Myocyte (in vitro differentiated cells): Measurements from ENCODE around the gene DESI1. TPM values are rescaled to one million over a fixed set of nuclear protein-coding genes. Genes with fewer than 3 reads are reported as not detected.
"Not testable (repeated sequence)": the region's sequence is repeated elsewhere in the genome, so short reads cannot be mapped to it uniquely, and the experiment has no call there.

Experiments
- DNase-seq: peaks from one replicate; pipeline ENCODE4 v3.0.0-alpha.2; 2012; ENCODE audit warnings: low read depth
- total RNA-seq: library from RNA; depleted of rRNA; stranded (reverse); fragments of >200 nt; gene quantifications from 2 replicates; pipeline ENCODE4 v1.2.3, GENCODE V29; 2014

Gene DESI1
- total RNA-seq, 1 donor from 2014 or later: 22.4 TPM

DNA sequence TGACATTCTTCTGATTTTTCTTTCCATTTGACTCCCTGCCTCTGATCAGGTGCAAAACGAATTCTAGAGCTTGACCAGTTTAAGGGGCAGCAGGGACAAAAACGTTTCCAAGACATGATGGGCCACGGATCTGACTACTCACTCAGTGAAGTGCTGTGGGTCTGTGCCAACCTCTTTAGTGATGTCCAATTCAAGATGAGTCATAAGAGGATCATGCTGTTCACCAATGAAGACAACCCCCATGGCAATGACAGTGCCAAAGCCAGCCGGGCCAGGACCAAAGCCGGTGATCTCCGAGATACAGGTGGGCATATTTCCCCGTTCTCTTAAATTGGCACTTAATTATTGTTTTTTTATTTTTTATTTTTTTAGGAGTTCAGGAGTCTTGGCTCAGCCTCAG is 15.6 kb upstream of the DESI1 start:
- peak; percentile 61 for DNase-seq

DNA sequence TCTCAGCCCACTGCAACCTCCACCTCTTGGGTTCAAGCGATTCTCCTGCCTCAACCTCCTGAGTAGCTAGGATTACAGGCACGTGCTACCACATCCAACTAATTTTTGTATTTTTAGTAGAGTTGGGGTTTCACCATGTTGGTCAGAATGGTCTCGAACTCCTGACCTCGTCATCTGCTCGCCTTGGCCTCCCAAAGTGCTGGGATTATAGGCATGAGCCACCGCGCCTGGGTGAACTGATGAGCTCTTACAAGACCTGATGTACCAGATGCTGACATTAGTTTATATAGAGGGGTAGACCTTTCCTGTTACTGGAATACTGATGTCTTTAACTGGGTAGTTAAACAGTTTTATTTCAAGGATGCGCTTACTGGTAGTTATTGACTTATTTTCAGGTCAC is 13.8 kb upstream of the DESI1 start:
- not testable (repeated sequence) for DNase-seq

DNA sequence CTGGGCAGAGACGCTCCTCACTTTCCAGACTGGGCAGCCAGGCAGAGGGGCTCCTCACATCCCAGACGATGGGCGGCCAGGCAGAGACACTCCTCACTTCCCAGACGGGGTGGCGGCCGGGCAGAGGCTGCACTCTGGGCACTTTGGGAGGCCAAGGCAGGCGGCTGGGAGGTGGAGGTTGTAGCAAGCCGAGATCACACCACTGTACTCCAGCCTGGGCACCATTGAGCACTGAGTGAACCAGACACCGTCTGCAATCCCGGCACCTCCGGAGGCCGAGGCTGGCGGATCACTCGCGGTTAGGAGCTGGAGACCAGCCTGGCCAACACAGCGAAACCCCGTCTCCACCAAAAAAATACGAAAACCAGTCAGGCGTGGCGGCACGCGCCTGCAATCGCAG is 10.8 kb upstream of the DESI1 start:
- DNase-seq: not testable (repeated sequence)

DNA sequence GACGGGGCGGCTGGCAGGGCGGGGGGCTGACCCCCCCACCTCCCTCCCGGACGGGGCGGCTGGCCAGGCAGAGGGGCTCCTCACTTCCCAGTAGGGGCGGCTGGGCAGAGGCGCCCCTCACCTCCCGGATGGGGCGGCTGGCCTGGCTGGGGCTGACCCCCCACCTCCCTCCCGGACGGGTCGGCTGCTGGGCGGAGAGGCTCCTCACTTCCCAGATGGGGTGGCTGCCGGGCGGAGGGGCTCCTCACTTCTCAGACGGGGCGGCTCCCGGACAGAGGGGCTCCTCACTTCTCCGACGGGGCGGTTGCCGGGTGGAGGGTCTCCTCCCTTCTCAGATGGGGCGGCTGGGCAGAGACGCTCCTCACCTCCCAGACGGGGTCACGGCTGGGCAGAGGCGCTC is 10.3 kb upstream of the DESI1 start:
- DNase-seq: not testable (repeated sequence)

DNA sequence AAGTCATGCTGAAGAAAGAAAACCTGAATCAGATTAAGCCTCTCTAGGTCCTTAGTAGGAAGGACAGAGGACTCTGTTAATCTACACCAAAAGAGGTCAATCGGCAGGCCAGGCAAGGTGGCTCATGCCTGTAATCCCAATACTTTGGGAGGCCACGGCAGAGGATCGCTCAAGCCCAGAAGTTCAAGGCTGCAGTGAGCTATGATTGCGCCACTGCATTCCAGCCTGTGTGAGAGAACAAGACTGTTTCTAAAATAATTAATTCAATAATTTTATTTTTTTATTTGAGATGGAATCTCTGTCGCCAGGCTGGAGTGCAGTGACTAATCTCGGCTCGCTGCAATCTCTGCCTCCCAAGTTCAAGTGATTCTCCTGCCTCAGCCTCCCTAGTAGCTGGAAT is 4.7 kb upstream of the DESI1 start:
- DNase-seq: no peak

DNA sequence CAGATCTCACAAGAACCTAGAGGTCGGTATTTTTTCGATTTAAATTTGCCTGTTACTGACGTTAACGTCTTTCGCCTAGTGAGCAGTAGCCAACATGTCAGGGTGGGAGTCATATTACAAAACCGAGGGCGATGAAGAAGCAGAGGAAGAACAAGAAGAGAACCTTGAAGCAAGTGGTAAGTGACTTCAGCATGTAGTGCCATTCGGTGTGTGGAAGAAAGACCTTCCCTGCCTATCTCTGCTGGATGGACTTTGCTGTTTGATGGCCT is 1.0 kb upstream of the DESI1 start:
- no peak for DNase-seq

DNA sequence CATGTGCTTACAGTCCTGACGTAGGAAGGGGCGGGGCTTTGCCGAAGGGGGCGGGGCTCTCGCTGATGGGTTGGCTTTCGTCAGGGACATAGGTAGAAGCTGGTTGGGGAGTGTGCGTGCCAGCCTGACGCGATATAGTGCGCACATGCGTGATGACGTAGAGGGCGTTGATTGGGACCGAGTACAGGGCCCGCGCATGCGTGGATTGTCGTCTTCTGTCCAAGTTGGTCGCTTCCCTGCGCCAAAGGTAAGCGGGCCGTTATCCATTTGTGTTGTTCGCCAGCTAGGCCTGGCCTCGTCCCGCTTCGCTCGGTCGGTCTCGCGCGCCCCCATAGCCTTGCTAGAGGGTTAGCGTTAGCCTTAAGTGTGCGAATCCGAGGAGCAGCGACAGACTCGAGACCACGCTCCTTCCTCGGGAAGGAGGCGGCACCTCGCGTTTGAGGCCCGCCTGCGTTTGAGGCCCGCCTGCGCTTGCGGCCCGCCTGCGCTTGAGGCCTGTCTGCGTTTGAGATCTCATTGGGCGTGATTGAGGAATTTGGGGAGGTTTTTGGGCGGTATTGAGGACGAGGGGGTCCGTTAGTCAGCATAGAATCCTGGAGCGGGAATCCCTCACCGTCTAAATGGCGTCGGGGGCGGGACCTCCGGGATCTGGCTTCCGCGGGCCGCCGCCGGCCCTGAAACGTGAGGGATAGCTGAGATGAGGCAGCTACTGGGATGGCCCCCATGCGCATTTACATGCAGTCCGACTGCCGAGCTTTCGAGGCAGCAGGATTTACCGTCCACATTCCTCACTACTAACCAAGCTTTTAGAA is 462 bp upstream of the DESI1 start, which contains the start of gene XRCC6:
XRCC6 (plus strand) TSS at position 197 of the 812 bp plus-strand sequence. CDS start 710 bp downstream, outside the sequence.
- DNase-seq: peak; percentile 99

DNA sequence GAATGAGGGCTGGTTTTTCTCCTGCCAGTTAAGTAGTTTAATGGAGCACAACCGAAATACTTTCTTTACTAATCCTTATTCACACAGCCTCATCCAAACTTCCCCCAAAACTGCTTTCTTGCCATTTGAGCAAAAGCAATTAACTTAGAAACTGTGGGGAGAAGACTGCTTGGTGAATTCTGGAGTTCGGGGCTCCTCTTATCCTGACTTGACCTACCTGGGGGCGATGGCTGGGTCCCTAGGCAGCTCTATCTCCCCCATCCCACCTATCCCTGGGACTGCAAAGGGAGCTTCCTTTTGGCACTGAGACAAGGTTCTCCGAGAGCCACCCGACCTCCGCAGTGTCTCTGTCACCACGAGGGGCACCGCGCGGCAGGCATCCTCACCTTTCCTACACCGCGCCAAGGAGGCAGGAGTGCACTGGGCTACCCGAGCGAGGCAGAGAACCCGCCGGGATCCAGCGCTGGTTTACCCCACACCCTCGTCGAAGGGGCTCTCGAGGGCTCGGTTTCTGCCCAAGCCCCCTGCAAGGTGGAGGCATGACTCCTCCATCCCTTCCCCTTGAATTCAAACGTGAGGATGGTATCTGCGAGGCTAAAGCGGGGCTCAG is 759 bp downstream of the DESI1 start:
- DNase-seq: peak; percentile 7

DNA sequence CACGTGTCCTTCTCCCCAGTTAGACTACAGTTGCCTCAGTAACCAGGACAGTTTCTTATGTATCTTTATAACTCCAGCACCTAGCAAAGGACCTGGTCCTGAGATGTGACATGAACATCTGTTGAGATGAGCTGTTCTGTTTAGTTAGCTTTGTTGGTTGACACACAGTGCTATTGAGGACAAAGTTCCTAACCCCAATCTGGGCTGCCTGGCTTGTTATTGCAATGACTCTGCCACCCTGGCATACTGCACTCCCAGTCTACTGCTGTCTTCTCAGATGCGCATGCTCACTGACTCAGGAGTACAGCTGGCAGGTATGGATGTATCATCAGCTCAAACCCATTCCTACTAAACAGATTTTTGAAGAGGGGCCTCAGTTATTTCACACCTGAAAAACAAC is 7.4 kb downstream of the DESI1 start:
- DNase-seq: no peak

DNA sequence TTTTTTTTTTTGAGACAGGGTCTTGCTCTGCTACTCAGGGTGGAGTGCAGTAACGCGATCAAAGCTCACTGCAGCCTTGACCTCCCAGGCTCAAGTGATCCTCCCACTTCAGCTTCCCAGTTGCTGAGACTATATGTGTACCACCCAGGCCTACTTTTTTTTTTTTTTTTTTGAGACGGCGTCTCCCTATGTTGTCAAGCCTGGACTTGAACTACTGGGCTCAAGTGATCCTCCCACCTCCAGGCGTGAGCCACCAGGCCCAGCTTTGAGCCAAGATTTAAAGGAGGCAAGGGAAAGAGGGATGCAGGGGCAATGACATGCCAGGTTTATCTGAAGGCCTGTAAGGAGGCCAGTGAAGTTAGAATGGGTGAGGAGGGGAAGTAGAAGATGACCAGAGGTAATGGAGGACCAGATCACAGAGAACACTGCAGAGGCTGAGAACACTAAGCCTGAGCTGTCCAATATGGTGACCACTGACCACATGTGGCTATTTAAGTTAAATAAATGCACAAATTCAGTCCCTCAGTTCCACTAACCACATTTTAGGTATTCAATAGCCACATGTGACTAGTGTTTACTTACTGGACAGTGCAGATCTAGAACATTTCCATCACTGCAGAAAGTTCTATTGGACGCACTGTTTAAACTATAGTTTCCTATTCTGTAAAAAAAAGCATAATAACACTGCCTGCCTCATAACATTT is 8.1 kb downstream of the DESI1 start:
- DNase-seq: no peak

DNA sequence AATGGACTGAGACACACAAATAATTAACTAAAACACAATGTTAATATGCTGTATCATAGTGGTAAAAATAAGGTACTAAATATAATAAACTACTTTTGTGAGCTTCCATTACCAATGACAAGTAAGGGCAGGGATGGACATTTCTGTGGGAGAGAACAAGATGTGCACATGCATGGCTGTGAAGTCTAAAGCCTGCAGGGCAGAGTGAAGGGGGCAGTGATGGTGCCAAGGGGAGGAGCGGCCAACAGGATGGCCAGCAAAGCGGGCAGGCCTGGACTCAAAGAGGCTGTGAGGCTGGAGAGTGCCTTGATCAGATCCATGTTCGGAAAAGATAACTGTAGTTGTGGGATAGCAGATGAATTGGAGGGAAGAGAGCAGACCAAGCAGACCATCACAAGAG is 12.5 kb downstream of the DESI1 start:
- DNase-seq: no peak

DNA sequence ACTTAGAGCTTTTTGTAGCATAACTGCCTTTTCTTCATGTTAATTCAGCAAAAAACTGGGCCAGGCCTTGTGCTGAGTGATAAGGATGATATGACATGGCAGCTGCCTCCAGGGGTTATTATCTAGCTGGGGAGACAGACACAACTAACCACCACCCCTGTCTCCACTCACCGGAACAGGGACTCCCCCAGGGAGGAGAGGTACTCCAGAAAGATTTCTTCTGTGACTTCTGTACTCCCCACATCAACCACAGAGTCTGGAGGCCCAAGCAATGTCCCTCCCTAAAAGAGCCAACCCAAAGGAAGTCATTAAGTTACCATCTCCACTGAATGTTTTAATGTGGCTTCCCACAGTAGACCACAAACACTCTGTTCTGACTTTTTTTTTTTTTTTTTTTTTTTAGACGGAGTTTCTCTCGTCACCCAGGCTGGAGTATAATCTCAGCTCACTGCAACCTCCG is 16.9 kb downstream of the DESI1 start:
- DNase-seq: peak; percentile 37

DNA sequence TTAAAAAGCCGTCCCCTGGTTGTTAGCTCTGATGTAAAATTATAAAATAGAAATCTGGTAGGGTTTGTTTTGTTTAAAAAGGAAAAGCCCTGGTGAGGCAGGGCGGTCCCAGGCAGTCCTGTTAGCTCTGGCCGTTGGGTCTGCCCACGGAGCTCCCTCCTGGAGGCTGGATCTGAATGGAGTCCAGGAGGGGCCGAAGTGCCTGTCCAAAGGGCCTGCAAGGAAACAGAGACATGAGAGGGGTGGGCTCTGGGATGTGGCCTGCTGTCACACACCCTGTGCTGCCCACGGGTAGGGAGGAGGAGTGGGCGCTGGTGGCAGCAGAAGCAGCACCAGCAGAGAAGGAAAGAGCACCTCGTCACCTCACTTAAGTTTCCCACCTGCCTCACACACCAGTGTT is 19.9 kb downstream of the DESI1 start:
- DNase-seq: no peak

DNA sequence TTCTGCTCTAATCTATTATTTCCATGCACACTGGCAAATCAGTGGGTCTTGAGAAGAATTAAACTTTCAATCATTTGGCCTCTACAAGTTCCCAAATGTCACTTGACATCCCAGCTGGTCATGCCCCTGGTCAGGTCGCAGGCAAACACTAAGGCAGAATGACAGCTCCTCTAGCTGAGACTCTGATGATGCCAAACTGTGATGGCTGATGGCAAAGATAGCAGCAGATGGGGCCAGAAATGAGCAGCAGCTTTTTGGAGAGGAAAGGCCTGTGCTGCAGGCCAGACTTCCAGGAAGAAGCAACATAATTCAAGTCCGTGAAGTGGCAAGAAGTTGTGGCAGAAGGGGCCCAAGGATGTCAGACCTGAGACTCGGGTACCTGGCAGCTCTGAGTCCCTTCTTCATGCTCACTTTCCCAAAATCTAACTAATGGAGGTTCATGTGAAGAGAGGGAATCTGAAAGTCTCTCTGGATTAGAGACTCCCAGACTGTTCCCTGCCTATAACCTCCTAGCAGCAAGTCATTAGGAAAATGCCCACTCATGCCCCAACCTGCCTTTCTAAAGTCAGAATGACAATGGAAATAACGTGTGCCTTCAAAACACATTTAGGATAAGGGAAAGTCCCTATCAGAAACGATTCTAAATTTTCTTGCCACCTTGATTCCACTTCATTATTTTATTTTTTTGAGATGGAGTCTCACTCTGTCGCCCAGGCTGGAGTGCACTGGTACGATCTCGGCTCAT is 21.8 kb downstream of the DESI1 start:
- DNase-seq: no peak

DNA sequence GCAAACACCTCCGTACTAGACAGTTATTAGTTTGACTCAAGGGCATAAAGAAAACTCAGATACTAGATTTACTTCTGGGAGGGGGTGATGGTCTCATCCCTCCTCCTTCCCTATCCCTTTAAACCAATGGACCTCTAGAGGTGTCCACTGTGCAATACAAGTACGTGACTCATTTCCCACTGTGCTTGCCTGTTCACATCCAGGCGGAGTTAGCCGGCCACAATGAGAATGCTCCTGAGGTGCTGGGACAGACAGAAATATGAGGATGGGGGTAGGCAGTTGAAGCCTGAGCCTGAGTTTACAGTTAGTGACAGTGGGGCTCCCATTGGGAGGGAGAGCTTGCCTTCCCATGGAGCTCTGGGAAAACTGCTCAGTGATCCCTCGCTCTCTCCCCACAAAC is 22.8 kb downstream of the DESI1 start:
- peak; percentile 68 for DNase-seq

DNA sequence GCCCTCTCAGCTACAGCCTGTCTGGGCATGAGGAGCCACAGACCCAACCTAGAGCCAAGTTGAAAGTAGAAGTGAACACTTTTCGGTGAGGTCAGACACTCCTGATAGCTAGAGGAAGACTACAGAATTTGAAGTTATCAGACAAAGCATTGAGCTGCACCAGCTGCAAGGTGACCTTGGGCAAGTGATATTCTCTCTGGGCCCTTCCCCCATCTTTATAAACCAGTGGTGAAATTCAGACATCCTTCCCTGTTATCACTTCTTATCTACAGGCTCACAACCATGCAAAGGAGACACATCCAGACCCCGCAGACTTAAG is 23.2 kb downstream of the DESI1 start:
- DNase-seq: no peak

DNA sequence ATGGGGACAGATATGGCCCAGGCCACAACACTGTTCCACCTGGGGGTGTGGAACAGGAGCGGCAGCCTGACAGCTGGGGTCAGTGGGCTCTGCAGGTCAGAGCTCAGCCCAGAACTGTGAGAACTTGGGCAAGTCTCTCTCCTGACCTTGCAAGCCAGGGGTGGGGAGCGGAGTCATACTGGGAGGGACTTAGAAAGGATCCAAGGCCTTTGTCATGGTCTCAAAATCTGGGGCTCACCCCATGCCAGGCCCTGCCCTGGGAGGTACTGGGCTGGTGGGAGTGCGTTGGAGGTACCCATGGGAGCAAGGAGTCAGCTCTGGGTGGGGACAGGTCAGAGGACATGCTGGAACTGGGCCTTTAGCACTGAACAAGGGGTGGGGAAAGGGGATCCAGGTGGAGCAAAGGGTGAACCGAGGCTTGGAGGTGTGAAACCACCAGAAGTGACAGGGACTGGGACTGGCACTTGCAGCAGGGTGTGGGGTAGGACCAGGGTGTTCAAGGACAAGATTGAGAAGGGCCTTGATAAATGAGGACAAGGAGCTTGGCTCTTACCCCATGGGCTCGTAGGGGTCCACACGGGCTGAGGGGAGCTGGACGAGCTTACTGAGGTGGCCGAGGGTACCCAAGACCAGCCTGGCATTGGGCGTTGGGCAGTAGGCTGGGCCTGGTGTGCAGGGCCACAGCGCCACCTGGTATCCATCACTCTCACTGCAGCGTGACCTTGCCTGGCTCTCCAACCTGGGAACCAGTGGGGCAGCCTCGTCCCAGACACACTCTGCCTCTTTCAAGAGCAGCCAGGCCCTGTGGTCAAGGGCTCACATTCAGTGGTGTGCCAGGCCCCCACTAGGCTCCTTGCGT is 23.8 kb downstream of the DESI1 start:
- peak; percentile 68 for DNase-seq

DNA sequence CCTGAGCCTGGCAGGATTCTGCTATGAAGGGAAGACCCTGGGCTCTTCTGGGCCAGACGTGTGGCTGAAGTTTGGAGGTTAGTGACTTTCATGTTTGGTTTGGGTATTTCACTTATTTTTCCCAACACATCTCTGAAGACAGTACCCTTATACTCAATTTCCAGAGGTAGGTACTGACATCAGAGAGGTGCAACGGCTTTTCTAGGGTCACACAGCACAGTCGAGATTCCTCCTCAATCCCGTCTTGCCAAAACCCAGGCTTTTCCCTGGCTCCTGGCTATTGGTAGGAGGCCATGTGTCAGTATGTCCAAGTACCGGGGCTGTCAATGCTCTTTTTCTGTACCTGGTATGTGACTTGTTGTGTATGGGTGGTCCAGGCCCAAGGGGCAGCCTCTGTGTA is 25.1 kb downstream of the DESI1 start:
- no peak for DNase-seq

DNA sequence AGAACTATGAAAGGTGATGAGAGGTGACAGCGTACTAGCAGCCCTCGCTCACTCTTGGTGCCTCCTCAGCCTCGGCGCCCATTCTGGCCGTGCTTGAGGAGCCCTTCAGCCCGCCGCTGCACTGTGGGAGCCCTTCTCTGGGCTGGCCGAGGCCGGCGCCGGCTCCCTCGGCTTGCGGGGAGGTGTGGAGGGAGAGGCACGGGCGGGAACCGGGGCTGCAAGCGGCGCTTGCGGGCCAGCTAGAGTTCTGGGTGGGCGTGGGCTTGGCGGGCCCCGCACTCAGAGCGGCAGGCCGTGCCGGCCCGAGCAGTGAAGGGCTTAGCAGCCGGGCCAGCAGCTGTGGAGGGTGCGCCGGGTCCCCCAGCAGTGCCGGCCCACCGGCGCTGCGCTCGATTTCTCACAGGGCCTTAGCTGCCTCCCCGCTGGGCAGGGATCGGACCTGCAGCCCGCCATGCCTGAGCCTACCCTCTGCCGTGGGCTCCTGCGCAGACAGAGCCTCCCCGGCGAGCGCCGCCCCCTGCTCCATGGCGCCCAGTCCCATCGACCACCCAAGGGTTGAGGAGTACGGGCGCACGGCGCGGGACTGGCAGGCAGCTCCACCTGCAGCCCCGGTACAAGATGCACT is 27.4 kb downstream of the DESI1 start:
- DNase-seq: not testable (repeated sequence)
